Bronchial epithelial cell (primary cell): ENCODE data around the gene CXCR3. TPM values are rescaled to one million over a fixed set of nuclear protein-coding genes. Genes with fewer than 3 reads are reported as not detected.

Experiments used
- DNase-seq: peaks from one replicate; pipeline ENCODE4 v3.0.0-alpha.2; 2010; ENCODE audit warnings: low read depth
- FAIRE-seq: peaks from 2 replicates; lab custom pipeline; 2011; peaks lifted over from hg19 to GRCh38; lab: Jason Lieb, UNC
- H3K27me3 ChIP-seq: 2 replicates; pipeline ENCODE4 v1.5.1; 2011; ENCODE audit warnings: low read length; ENCODE audit not compliant: control insufficient read depth, insufficient read depth
- H3K36me3 ChIP-seq: 2 replicates; pipeline ENCODE4 v1.5.1; 2011; ENCODE audit warnings: low read length; ENCODE audit not compliant: control insufficient read depth, insufficient read depth
- H3K4me3 ChIP-seq: 2 replicates; pipeline ENCODE4 v1.5.1; 2011; ENCODE audit warnings: mild to moderate bottlenecking, low read depth, low read length, control low read depth
- CTCF ChIP-seq: IDR thresholded peaks from 2 replicates; pipeline ENCODE4 v1.5.1; 2011; ENCODE audit warnings: mild to moderate bottlenecking, moderate library complexity, low read length, control low read depth, inconsistent platforms; ENCODE audit not compliant: insufficient read depth, severe bottlenecking
- total RNA-seq: library from RNA; depleted of rRNA; stranded (reverse); fragments of >200 nt; gene quantifications from 2 replicates; pipeline ENCODE4 v1.2.1, GENCODE V29; 2014

The CXCR3 gene
- not detected in 2 replicates for total RNA-seq

GRCh38 chrX:71618303-71618721, at the start of gene CXCR3:
Gene CXCR3 (minus strand): TSS chrX:71618511. CDS start chrX:71618449, 62 bp downstream.
- Histone ChIP-seq H3K4me3 (no peak within 1 kb of the TSS), H3K36me3 (peaks cover 2% of the 10 kb centered on the region), H3K27me3 (no peaks in the 10 kb centered on the region)
- DNase-seq (no peak), FAIRE-seq (no peak)
- no peak for TF ChIP-seq CTCF

GRCh38 chrX:71667328-71668247, 49.3 kb upstream of the CXCR3 start, which contains the start of gene LOC101059915:
Gene LOC101059915 (plus strand): TSS chrX:71667546.
- no peaks in the 10 kb centered on the region for H3K27me3 ChIP-seq
- DNase-seq (no peak), FAIRE-seq (no peak)
- no peak within 1 kb of the TSS for H3K4me3 ChIP-seq
- no peak for TF ChIP-seq CTCF
- no peaks in the 10 kb centered on the region for H3K36me3 ChIP-seq

DNA sequence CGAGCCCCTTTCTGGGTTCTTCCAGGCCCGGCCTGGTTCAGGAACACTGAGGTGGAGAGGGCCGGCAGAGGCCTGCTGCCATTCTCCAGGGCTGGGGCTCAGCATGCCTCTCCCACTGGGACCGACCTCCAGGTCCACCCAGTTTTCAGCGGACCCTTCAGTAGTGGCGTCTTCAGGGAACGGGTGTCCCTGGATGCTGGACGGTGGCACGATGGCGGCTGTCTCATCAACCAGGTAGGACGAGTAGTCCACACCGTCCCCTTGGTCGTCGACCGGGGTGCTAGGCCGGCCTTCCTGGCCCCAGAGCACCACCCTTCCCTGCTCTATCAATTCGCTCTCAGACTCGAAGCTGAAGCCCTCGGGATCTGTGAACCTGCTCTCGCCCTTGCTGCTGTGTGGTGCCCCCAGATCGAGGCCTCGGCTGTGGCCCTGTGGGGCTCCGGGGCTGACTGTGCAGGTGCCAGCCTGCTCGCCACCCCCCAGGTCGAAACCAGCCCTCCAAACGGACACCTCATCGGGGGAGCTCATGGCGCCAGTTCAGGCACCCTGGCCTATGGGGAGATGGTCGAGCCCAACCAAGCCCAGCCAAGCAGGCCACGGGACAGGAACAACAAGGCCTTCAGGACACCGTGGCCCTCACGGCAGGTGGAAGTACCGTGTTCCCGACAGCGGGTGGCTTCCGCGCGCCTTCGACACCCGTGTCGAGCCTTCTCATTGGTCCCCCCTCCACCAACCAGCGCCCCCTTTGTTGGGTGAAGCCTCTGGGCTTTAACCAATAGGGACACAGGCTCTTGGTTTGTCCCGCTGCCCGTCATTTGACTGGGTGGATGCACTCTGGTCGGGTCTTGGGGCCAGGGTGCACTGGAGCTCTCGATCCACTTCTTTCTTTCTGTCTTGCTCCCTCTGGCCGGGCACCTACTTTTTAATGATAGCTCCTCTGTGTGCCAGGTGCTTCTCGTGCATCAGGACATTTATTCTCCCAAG, 48.2 kb upstream of the CXCR3 start:
- no peak for DNase-seq
- no peak for TF ChIP-seq CTCF
- Histone ChIP-seq H3K36me3 (no peaks in the 10 kb centered on the region), H3K4me3 (no peak overlapping the region), H3K27me3 (no peaks in the 10 kb centered on the region)
- no peak for FAIRE-seq

DNA sequence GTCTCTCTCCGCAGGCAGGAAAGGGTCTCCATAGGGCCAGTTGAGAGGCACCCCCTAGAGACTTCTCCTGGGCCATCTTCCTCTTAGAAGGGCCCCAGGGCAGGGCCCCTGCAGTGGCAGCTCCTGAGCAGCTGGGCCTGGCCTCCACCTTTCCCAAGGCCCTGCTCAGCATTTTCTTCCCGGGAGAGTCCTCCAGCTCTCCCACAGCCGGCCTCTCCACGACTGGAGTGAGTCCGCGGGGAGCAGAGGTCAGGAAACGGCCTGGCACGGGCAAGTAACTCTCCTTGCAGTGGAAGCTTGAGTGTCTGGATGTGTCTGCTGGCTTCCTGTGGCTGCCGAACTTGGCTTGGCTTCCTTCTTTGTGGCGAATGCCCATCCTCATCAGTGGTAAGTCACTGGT, 47.4 kb upstream of the CXCR3 start:
- no peak overlapping the region for H3K4me3 ChIP-seq
- DNase-seq (no peak), FAIRE-seq (no peak)
- H3K36me3 ChIP-seq, result no peaks in the 10 kb centered on the region
- no peak for TF ChIP-seq CTCF
- H3K27me3 ChIP-seq, result no peaks in the 10 kb centered on the region

- no peak overlapping the region for H3K4me3 ChIP-seq
- DNase-seq (no peak), FAIRE-seq (no peak)
- no peaks in the 10 kb centered on the region for H3K36me3 ChIP-seq
- H3K27me3 ChIP-seq, result no peaks in the 10 kb centered on the region
- no peak for TF ChIP-seq CTCF
Measured at GRCh38 chrX:71664889-71665491, 46.7 kb upstream of the CXCR3 start.
